Measurements from ENCODE around the gene DLL1.
"Not testable (repeated sequence)": the region's sequence is repeated elsewhere in the genome, so short reads cannot be mapped to it uniquely, and the experiment has no call there.

DLL1 gene, protein sequence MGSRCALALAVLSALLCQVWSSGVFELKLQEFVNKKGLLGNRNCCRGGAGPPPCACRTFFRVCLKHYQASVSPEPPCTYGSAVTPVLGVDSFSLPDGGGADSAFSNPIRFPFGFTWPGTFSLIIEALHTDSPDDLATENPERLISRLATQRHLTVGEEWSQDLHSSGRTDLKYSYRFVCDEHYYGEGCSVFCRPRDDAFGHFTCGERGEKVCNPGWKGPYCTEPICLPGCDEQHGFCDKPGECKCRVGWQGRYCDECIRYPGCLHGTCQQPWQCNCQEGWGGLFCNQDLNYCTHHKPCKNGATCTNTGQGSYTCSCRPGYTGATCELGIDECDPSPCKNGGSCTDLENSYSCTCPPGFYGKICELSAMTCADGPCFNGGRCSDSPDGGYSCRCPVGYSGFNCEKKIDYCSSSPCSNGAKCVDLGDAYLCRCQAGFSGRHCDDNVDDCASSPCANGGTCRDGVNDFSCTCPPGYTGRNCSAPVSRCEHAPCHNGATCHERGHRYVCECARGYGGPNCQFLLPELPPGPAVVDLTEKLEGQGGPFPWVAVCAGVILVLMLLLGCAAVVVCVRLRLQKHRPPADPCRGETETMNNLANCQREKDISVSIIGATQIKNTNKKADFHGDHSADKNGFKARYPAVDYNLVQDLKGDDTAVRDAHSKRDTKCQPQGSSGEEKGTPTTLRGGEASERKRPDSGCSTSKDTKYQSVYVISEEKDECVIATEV

DNA sequence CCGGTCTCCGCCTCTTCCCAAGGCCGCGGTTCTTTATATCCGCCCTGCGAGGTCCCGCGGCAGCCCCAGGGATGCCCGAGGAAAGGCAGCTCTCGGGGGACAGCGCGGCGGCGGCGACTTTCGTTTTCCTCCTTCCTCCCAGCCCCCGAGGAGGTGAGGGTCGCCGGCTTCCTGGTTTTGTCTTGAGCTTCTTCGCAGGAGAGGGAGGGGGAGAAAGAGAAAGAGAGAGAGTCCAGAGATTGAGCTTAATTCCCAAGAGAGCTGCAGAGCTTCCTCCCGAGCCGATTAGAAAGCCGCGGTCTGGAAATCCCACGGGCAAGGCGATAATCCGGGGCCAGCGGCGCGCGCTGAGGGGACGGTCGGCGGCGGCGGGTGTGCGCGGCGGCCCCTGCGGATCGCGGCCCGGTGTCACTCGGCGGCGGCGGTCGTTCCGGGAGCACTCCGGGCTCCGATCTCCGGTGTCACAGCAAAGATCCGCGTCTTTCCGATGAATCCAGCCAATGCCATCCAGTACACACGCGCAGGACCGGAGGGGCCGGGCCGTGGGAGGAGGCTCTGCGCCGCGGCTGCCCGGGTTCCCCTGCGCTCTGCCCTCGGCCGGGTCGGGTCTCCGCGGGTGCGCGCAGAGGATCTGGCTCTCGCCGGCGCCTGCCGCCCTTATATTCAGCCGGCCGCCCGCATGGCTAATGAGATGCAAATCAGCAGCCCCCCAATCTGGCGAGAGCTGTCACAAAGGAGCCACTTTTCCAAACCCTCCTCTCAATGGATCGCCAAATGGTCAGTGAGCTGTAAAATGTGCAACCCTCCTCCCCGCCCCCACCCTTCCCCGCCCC, at the start of gene DLL1:
DLL1 (minus strand) TSS at position 783 of the 833 bp plus-strand sequence. CDS start 939 bp downstream, outside the sequence.
- DNase-seq = peak; percentile 70

DNA sequence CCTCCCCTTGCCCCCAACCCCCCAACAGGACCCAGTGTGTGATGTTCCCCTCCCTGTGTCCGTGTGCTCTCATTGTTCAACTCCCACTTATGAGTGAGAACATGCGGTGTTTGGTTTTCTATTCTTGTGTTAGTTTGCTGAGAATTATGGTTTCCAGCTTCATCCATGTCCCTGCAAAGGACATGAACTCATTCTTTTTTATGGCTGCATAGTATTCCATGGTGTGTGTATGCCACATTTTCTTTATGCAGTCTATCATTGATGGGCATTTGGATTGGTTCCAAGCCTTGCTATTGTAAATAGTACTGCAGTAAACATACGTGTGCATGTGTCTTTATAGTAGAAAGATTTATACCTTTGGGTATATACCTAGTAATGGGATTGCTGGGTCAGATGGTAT, 44.3 kb upstream of the DLL1 start:
- DNase-seq = not testable (repeated sequence)

- no peak for DNase-seq
Observed at GRCh38 chr6:170329321-170329720, 38.4 kb upstream of the DLL1 start.

DNA sequence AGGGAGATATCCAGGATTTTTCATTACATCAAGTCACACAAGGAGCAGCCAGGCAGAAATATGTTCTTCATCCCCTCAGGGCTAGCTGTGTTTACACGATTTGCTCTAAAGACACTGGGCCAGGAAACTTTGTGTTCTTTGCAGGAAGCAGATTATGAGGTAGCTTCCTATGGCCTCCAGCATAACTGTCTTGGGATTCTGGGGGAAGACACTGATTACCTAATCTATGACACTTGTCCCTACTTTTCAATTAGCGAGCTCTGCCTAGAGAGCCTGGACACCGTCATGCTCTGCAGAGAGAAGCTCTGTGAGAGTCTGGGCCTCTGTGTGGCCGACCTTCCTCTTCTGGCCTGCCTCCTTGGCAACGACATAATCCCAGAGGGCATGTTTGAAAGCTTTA, 26.8 kb upstream of the DLL1 start:
- DNase-seq = no peak

DNA sequence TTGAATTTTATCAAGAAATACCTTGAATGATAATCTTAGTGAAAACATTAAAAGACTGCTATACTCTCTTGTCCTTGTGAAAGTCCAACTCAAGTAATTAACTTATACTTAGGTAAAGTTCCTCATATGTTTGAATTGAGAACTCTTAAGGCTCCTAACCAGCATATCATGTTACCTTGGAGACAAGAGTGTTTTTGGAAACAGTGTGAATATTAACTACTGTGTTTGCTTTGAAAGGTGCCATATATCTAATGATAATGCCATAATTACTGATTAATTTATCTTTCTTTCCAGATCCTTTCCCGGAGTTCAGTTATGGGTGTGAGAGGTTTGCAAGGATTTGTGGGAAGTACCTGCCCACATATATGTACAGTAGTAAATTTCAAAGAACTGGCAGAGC, 26.2 kb upstream of the DLL1 start:
- no peak for DNase-seq

DNA sequence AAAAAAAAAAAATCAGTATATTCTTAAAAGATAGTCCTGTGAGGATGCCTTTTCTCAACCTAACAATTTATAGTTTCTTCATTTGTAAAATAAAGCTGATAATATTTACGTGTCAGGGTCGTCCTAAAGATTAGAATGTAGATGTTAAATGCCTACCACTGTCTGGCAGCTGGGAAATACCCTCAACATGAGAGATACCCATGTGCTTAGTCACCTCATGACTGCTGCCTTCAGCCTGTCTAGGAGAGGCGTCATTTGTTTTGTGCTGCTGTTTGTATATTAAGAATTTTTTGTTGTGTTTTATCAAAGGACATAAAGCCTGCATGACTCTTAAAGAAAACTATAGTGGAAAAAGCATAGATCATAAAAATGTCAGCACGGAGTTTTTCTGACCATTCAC, 25.2 kb upstream of the DLL1 start:
- DNase-seq = no peak

GRCh38 chr6:170314983-170315382, 24.1 kb upstream of the DLL1 start:
- DNase-seq = no peak

- DNase-seq = no peak
Observed at GRCh38 chr6:170313716-170314295, 22.9 kb upstream of the DLL1 start.

DNA sequence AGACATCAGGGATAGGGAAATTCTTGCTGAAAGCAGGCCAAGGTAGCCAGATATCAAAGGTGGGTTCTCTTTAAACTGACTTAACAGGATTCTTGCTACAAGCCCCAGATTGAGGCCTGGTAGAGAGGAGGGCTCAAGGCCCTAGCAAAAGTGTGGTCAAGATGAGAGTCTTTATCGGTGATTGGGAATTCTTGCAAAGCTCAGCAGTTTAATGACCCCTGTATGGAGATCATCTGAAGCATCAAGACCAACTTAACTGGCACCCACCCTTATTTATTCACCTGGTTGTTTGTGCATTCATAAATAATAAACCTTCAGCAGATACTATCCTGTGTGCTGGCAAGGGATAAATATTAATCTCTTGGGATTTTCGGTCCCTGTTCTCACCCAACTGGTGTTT, 22.0 kb upstream of the DLL1 start:
- DNase-seq = no peak

GRCh38 chr6:170311696-170312095, 20.8 kb upstream of the DLL1 start:
- DNase-seq = no peak

- DNase-seq = no peak
Observed at GRCh38 chr6:170308761-170309160, 17.9 kb upstream of the DLL1 start.

- DNase-seq = no peak
Observed at GRCh38 chr6:170307080-170307545, 16.2 kb upstream of the DLL1 start.

GRCh38 chr6:170306324-170307079, 15.6 kb upstream of the DLL1 start, which contains the start of gene FAM120B:
TSS of gene FAM120B (plus strand) at chr6:170306758. CDS start at chr6:170317391, 10,633 bp downstream.
- peak; percentile 88 for DNase-seq

DNA sequence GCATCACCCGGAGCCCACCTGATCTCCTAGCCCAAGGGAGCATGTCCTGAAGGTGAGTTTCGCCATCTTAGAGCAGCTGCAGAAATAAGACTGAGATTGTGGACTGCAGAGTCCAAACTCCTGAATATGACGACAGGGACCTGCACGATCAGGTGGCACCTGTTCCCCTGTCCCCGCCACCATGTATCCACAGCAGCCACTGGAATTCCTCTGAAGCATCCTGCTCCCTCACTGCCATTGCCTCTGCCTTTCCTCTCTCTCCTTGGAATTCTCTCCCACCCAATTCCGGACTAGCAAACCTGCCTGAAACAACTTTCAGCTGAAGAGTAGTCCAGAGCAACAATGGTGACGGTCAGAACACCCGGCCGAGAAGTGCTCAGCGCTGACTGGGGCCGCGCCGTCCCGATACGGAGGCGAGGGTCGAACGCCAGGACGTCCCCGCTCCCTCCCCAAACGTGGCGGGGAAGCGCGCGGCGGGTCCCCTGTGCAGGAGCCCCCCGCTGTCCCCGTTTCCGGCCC, 15.0 kb upstream of the DLL1 start:
- DNase-seq = peak; percentile 13

- DNase-seq = no peak
Observed at GRCh38 chr6:170301184-170301583, 10.3 kb upstream of the DLL1 start.

GRCh38 chr6:170298688-170299087, 7.8 kb upstream of the DLL1 start:
- DNase-seq = no peak

DNA sequence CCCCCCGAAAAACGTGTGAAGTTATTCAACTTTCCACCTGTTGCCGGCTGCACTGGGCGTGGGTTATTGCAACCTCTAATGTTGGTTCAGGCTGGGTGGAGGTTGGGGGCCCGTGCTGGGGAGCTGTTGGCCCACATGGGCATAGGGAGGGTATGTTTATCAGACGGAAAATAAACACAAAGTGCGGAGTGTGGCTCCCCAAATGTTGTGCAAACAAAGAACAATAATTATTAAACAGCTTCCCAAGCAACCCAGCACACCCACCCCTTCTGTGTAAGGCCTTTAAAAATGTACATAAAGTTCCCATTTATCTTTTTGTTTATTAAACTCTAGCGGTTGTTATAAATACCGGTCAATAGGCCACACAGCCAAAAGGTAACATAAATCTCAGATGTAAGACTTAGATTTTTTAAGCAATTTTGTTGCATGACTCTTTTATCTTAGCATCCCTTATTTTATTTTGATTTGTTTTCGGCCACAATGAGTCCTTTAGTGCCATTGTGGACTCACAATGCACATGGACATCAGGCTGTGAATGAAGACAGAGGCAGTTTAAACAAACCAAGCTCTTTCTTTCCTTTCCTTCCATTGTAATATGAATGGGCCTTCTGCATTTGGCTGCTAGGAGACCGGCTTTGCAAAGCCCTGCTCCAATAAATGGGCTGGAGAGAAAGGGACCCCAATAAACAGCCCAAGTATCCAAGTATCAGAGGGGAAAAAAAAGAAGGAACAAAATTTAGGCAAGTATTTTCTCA, 6.9 kb upstream of the DLL1 start:
- DNase-seq = no peak

GRCh38 chr6:170296746-170297575, 6.1 kb upstream of the DLL1 start:
- DNase-seq = peak; percentile 27

- DNase-seq = no peak
Observed at GRCh38 chr6:170296423-170296745, 5.5 kb upstream of the DLL1 start.

Measured in DMS79 (cell line).